PC-3 (cell line): ENCODE measurements around the gene CASP10.

ENCODE experiments used
- CTCF ChIP-seq: fragments of 300-600 bp; sonication (generic); conservative IDR thresholded peaks from 2 replicates; pipeline ENCODE4 v1.5.1; 2017; ENCODE audit warnings: antibody characterized with exemption, low read depth, mild to moderate bottlenecking, low read length
- EZH2 ChIP-seq: fragments of 300-600 bp; sonication (generic); IDR thresholded peaks from one replicate; pipeline ENCODE4 v1.6.1; 2017; ENCODE audit warnings: antibody characterized with exemption, mild to moderate bottlenecking, low read length; ENCODE audit not compliant: unreplicated experiment
- EZH2phosphoT487 ChIP-seq: fragments of 300-600 bp; sonication (generic); IDR thresholded peaks from 2 replicates; pipeline ENCODE4 v1.6.1; 2018; ENCODE audit warnings: mild to moderate bottlenecking, antibody characterized with exemption, low read length, borderline replicate concordance

GRCh38 chr2:201150454-201151020, 32.4 kb upstream of the CASP10 start:
- TF ChIP-seq EZH2 (no peak), CTCF (no peak), EZH2phosphoT487 (no peak)
